GM12872 (cell line): ENCODE results near the gene PILRB.

Experiments used
- TF ChIP-seq, protein P1 (sequence below): IDR thresholded peaks from 3 replicates; pipeline ENCODE4 v1.5.1; 2011; ENCODE audit warnings: low read depth, mild to moderate bottlenecking, low read length, moderate library complexity; ENCODE audit not compliant: insufficient read depth

Gene PILRB

DNA sequence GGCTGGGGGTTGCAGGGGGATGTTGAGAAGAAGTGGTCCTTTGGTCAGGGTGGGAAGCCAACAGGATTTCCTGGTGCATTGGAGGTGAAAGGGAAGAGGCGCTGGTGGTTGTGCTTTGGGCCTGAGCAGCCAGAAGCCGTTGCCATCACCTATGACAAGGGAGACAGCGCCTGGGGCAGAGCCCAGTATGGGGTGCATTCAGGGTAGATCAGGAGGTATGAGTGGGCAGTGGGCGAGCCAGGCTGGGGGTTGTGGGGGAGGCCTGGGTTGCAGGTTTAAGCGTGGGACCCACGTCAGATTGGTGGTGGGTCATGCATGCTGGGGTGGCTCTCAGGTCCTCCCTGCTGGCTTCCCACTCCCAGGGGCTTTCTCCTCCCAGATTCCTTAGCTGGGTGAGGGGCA lies 6.3 kb upstream of the PILRB start:
- TF ChIP-seq, protein P1, sequence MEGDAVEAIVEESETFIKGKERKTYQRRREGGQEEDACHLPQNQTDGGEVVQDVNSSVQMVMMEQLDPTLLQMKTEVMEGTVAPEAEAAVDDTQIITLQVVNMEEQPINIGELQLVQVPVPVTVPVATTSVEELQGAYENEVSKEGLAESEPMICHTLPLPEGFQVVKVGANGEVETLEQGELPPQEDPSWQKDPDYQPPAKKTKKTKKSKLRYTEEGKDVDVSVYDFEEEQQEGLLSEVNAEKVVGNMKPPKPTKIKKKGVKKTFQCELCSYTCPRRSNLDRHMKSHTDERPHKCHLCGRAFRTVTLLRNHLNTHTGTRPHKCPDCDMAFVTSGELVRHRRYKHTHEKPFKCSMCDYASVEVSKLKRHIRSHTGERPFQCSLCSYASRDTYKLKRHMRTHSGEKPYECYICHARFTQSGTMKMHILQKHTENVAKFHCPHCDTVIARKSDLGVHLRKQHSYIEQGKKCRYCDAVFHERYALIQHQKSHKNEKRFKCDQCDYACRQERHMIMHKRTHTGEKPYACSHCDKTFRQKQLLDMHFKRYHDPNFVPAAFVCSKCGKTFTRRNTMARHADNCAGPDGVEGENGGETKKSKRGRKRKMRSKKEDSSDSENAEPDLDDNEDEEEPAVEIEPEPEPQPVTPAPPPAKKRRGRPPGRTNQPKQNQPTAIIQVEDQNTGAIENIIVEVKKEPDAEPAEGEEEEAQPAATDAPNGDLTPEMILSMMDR: no peak

DNA sequence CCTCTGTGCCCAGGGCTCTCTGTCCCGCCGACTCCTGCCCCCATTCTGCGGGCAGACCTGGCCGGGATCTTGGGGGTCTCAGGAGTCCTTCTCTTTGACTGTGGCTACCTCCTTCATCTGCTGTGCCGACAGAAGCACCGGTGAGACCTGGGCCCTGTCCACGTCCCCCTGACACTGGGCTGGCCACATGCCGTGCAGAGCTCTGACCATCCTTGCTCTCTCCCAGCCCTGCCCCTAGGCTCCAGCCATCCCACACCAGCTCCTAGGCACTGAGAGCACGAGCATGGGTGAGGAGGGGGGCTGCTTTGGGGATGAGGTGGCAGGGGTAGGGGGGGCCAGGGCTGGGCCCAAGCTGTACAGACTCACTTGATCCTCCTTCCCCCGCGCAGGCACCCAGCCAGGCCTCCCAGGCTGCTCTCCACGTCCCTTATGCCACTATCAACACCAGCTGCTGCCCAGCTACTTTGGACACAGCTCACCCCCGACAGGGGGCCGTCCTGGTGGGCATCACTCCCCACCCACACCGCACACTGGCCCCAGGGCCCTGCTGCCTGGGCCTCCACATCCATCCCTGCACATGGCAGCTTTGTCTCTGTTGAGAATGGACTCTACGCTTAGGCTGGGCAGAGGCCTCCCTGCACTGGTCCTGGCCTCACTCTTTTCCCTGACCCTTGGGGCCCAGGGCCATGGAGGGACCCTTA lies 4.8 kb upstream of the PILRB start:
- TF ChIP-seq, protein P1: no peak

DNA sequence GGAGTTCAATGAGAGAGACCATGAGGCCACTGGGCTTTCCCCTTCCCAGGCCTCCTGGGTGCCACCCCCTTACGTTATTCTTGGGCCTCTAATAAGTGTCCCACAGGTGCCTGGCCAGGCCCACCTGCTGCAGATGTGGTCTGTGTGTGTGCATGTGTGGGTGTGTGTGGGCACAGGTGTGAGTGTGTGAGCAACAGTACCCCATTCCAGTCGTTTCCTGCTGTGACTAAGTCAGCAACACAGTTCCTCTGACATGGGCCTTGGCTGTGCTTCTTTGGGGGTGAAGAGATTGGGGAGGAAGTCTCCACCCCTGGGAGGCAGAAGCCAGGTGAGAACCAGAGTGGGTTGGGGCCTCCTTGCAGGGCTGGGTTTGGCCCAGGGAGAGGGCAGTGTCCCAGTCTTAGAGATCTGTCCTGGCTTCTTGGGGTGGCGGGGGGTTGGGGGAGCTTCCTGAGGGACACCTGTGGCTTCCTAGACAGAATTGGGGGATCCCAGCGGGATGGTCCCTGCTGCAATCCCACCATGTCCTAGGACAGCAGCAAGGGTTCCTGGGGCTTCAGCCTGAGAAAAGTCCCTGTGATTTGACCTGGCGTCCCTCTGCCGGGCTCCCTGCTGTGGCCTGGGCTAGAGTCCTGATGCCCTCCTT lies 4.1 kb upstream of the PILRB start:
- TF ChIP-seq, protein P1: no peak

DNA sequence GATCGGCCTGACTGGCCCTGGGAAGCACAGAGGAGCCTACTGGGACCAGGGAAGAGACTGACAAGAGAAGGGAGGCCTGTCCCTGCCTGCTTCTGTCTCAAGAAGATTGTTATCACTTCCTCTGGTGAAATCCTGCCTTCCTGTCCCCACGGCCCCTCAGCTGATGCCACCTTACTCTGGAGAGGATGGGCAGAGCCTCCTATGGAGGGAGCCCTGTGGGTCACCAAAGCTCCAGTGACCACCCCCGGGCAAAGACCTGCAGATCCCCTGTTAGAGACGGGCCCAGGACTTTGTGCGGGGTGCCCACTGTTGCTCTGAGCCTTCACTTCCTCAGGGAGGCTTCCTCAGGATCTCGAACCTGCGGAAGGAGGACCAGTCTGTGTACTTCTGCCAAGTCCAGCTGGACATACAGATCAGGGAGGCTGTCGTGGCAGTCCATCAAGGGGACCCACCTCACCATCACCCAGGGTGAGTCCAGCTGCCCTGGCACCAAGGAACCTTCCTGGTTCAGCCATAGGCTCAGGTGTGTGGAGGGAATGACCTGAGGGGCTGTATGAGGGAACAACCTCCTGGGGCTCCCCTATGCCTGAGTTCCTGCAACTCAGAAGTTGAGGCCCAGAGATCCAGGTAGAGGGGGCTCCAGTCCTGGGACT lies 1.4 kb upstream of the PILRB start:
- TF ChIP-seq, protein P1: no peak

DNA sequence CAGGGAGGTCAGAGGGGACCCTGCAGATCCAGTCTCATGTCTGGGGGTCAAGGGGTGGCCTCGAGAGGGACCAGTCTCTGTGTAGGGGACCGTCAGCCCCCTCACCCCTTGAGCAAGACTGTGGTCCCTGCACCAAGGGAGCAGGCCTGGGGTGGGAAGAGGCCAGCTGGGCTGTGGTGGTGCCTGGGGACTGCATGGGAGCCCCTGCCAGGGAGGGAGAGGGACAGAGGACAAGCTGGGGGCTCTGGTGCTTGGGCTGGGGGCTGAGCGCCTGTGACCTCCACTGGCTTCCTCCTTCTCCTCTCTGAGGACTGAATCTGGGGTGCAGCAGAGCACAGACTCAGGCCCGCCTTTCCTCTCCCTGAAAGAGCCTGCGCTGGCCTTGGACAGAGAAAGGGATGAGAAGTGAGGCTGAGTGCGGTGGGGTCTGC lies 771 bp upstream of the PILRB start:
- TF ChIP-seq, protein P1: no peak

DNA sequence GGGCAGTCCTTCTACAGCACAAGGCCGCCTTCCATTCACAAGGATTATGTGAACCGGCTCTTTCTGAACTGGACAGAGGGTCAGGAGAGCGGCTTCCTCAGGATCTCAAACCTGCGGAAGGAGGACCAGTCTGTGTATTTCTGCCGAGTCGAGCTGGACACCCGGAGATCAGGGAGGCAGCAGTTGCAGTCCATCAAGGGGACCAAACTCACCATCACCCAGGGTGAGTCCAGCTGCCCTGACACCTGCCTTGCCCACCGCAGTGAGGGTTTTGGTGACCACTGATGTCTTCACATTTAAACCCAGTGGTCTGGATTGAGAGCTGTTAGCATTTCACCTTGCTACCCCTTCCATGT lies 918 bp downstream of the PILRB start:
- TF ChIP-seq, protein P1: no peak

DNA sequence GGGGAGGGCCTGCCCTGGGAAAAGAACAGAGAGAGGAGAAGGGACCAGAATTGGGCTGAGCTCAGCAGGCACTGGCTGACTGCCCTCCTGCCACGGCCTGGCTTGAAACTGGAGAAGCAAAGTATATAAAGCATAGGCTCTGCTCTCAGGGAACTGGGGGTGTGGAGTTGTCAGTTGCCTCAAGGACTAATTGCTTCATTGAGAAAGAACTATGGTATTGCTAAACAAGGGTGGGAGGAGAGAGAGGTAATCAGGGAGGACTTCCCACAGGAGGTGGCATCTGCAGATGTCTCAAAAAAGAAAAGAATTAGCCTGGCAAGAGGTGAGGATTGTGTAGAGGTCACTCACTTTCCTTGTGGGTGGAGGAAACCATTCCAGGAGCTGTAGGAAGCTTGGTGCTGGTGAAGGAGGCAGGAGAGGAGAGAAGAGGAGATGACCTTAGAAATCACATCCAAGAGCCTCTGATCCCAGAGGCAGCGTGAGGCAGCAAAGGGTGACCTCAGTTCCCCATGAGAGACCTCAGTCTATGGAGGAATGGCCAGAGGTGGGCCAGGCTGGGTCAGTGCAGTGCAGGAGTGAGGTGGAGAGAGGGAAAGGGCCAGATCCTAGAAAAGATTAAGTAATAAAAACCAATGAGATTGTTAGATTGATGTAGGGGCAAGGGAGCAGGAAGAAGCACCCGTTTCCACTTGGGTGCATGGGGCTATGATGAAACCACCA lies 2.4 kb downstream of the PILRB start:
- TF ChIP-seq, protein P1: no peak
